Keratinocyte (primary cell): ENCODE results near the gene PTER. TPM values are rescaled to one million over a fixed set of nuclear protein-coding genes. Genes with fewer than 3 reads are reported as not detected.

ENCODE experiments used
- DNase-seq: peaks from one replicate; pipeline ENCODE4 v3.0.0-alpha.2; 2011; ENCODE audit warnings: low read depth, missing footprints, low spot score
- FAIRE-seq: peaks from 2 replicates; lab custom pipeline; 2011; peaks lifted over from hg19 to GRCh38; lab: Jason Lieb, UNC
- H2AFZ ChIP-seq: 2 replicates; pipeline ENCODE4 v1.6.0; 2012; ENCODE audit warnings: low read length, control low read depth, inconsistent platforms; ENCODE audit not compliant: control insufficient read depth
- H3K27ac ChIP-seq: 2 replicates; pipeline ENCODE4 v1.5.1; 2011; ENCODE audit warnings: low read length; ENCODE audit not compliant: control insufficient read depth, insufficient read depth
- H3K27me3 ChIP-seq: 3 replicates; pipeline ENCODE4 v1.6.0; 2011; ENCODE audit warnings: low read length; ENCODE audit not compliant: control insufficient read depth, insufficient read depth; ENCODE audit errors: extremely low read depth
- H3K36me3 ChIP-seq, 2 experiments: 2 replicates in 1 of 2; 3 replicates in 1 of 2; pipeline ENCODE4 v1.5.1; 2011; ENCODE audit warnings: low read length in 2 of 2, mild to moderate bottlenecking in 1 of 2; ENCODE audit not compliant: control insufficient read depth in 2 of 2, insufficient read depth in 2 of 2; ENCODE audit errors: extremely low read depth in 1 of 2
- H3K4me1 ChIP-seq: 3 replicates; pipeline ENCODE4 v1.5.1; 2011; ENCODE audit warnings: low read length; ENCODE audit not compliant: control insufficient read depth, insufficient read depth; ENCODE audit errors: extremely low read depth
- H3K4me2 ChIP-seq: 3 replicates; pipeline ENCODE4 v1.6.0; 2011; ENCODE audit warnings: low read depth, low read length; ENCODE audit not compliant: control insufficient read depth, insufficient read depth; ENCODE audit errors: extremely low read depth
- H3K4me3 ChIP-seq, 3 experiments: fragments of 200-600 bp in 1 of 3; sonication (generic) in 1 of 3; 2 replicates in 2 of 3; 3 replicates in 1 of 3; pipeline ENCODE4 v1.5.1; 2011 to 2016; ENCODE audit warnings: low read length in 3 of 3, mild to moderate bottlenecking in 3 of 3, control low read depth in 2 of 3, inconsistent platforms in 1 of 3, low read depth in 1 of 3, mixed read lengths in 1 of 3, mixed run types in 1 of 3, moderate library complexity in 1 of 3; ENCODE audit not compliant: control insufficient read depth in 2 of 3, insufficient read depth in 2 of 3; ENCODE audit errors: extremely low read depth in 1 of 3
- H3K79me2 ChIP-seq: 2 replicates; pipeline ENCODE4 v1.6.0; 2012; ENCODE audit warnings: low read length; ENCODE audit not compliant: control insufficient read depth, insufficient read depth
- H3K9ac ChIP-seq: 3 replicates; pipeline ENCODE4 v1.6.0; 2011; ENCODE audit warnings: low read length; ENCODE audit not compliant: control insufficient read depth, insufficient read depth; ENCODE audit errors: extremely low read depth
- H3K9me1 ChIP-seq: 3 replicates; pipeline ENCODE4 v1.6.0; 2011; ENCODE audit warnings: low read length; ENCODE audit not compliant: control insufficient read depth, insufficient read depth; ENCODE audit errors: extremely low read depth
- H3K9me3 ChIP-seq: 2 replicates; pipeline ENCODE4 v1.5.1; 2012; ENCODE audit warnings: low read depth, low read length; ENCODE audit not compliant: control insufficient read depth
- H4K20me1 ChIP-seq: 3 replicates; pipeline ENCODE4 v1.6.0; 2011; ENCODE audit warnings: low read length; ENCODE audit not compliant: control insufficient read depth, insufficient read depth; ENCODE audit errors: extremely low read depth
- CTCF ChIP-seq, 3 experiments: IDR thresholded peaks in 1 of 3; conservative IDR thresholded peaks in 1 of 3; optimal IDR thresholded peaks in 1 of 3; 2 replicates in 2 of 3; 3 replicates in 1 of 3; pipeline versions ENCODE3 to v1.5.1; 2011; ENCODE audit warnings: low read length in 3 of 3, mild to moderate bottlenecking in 3 of 3, moderate library complexity in 2 of 3, control low read depth in 1 of 3, inconsistent platforms in 1 of 3; ENCODE audit not compliant: insufficient read depth in 2 of 3; ENCODE audit errors: extremely low read depth in 1 of 3
- EZH2 ChIP-seq: IDR thresholded peaks from one replicate; pipeline ENCODE4 v1.6.1; 2012; ENCODE audit warnings: inconsistent platforms, mild to moderate bottlenecking, low read length, moderate library complexity
- dilution Hi-C: fragments of 300-500 bp; cut with MboI; formaldehyde crosslinking; loops from one replicate; pipeline ENCODE4 v1.7.0; 2020; ENCODE audit warnings: low sequenced_read_pairs; ENCODE audit not compliant: extremely low pct_ligation_motif_present
- polyA plus RNA-seq, 5 experiments: library from polyadenylated mRNA; depleted of rRNA in 3 of 5; stranded (reverse) in 3 of 5; stranded (forward) in 1 of 5; unstranded in 1 of 5; fragments of >200 nt; gene quantifications; 1 replicate in 1 of 5; 2 replicates in 3 of 5; 3 replicates in 1 of 5; pipeline versions ENCODE4 v1.2.1 to v1.2.3, GENCODE V29; 2011 to 2012; ENCODE audit warnings: missing spikeins in 2 of 5, low read depth in 1 of 5, low replicate concordance in 1 of 5

PTER gene
- polyA plus RNA-seq, 1 donor (not counting 4 experiments of a cell fraction or from before 2014, with no cell fraction given) = 10.1 TPM

- Histone ChIP-seq H4K20me1 (no peaks in the 10 kb centered on the region), H3K4me2 (no peak overlapping the region), H2AFZ (no peak overlapping the region), H3K27me3 (no peaks in the 10 kb centered on the region), H3K36me3 (no peaks in the 10 kb centered on the region), H3K9me3 (no peaks in the 10 kb centered on the region), H3K4me3 (no peak overlapping the region), H3K9me1 (no peaks in the 10 kb centered on the region), H3K27ac (no peak overlapping the region), H3K79me2 (no peaks in the 10 kb centered on the region), H3K9ac (no peak overlapping the region), H3K4me1 (no peaks in the 10 kb centered on the region)
- no peak for DNase-seq
- no peak for FAIRE-seq
- dilution Hi-C loops = no loop called here
- TF ChIP-seq EZH2 = no peak
- TF ChIP-seq CTCF (optimal IDR thresholded peaks at IDR 0.05 in 1 of 3, IDR thresholded peaks at IDR 0.05 in 1 of 3, conservative IDR thresholded peaks at IDR 0.05 in 1 of 3; ENCODE audit: extremely low read depth in 1 of 3, insufficient read depth in 2 of 3, low read length in 3 of 3) = no peak
Observed at GRCh38 chr10:16423599-16423998, 13.2 kb upstream of the PTER start.

GRCh38 chr10:16425449-16425848 is 11.4 kb upstream of the PTER start:
- H3K9me3 ChIP-seq = no peaks in the 10 kb centered on the region
- H2AFZ ChIP-seq = no peak overlapping the region
- H3K27me3 ChIP-seq = no peaks in the 10 kb centered on the region
- dilution Hi-C loops = no loop called here
- H3K27ac ChIP-seq = no peak overlapping the region
- no peak for FAIRE-seq
- H3K79me2 ChIP-seq = no peaks in the 10 kb centered on the region
- no peaks in the 10 kb centered on the region for H3K4me1 ChIP-seq
- no peak overlapping the region for H3K4me2 ChIP-seq
- H3K4me3 ChIP-seq = no peak overlapping the region
- H3K36me3 ChIP-seq = no peaks in the 10 kb centered on the region
- TF ChIP-seq EZH2 = no peak
- TF ChIP-seq CTCF (optimal IDR thresholded peaks at IDR 0.05 in 1 of 3, IDR thresholded peaks at IDR 0.05 in 1 of 3, conservative IDR thresholded peaks at IDR 0.05 in 1 of 3; ENCODE audit: extremely low read depth in 1 of 3, insufficient read depth in 2 of 3, low read length in 3 of 3) = no peak
- no peaks in the 10 kb centered on the region for H3K9me1 ChIP-seq
- H3K9ac ChIP-seq = no peak overlapping the region
- no peaks in the 10 kb centered on the region for H4K20me1 ChIP-seq
- DNase-seq = no peak
